Keratinocyte (primary cell): ENCODE results near the gene SLC25A11. TPM values are rescaled to one million over a fixed set of nuclear protein-coding genes. Genes with fewer than 3 reads are reported as not detected.

Experiments used
- DNase-seq: peaks from one replicate; pipeline ENCODE4 v3.0.0-alpha.2; 2011; ENCODE audit warnings: low read depth, missing footprints, low spot score
- FAIRE-seq: peaks from 2 replicates; lab custom pipeline; 2011; peaks lifted over from hg19 to GRCh38; lab: Jason Lieb, UNC
- H2AFZ ChIP-seq: 2 replicates; pipeline ENCODE4 v1.6.0; 2012; ENCODE audit warnings: low read length, control low read depth, inconsistent platforms; ENCODE audit not compliant: control insufficient read depth
- H3K27ac ChIP-seq: 2 replicates; pipeline ENCODE4 v1.5.1; 2011; ENCODE audit warnings: low read length; ENCODE audit not compliant: control insufficient read depth, insufficient read depth
- H3K27me3 ChIP-seq: 3 replicates; pipeline ENCODE4 v1.6.0; 2011; ENCODE audit warnings: low read length; ENCODE audit not compliant: control insufficient read depth, insufficient read depth; ENCODE audit errors: extremely low read depth
- H3K36me3 ChIP-seq, 2 experiments: 2 replicates in 1 of 2; 3 replicates in 1 of 2; pipeline ENCODE4 v1.5.1; 2011; ENCODE audit warnings: low read length in 2 of 2, mild to moderate bottlenecking in 1 of 2; ENCODE audit not compliant: control insufficient read depth in 2 of 2, insufficient read depth in 2 of 2; ENCODE audit errors: extremely low read depth in 1 of 2
- H3K4me1 ChIP-seq: 3 replicates; pipeline ENCODE4 v1.5.1; 2011; ENCODE audit warnings: low read length; ENCODE audit not compliant: control insufficient read depth, insufficient read depth; ENCODE audit errors: extremely low read depth
- H3K4me2 ChIP-seq: 3 replicates; pipeline ENCODE4 v1.6.0; 2011; ENCODE audit warnings: low read depth, low read length; ENCODE audit not compliant: control insufficient read depth, insufficient read depth; ENCODE audit errors: extremely low read depth
- H3K4me3 ChIP-seq, 3 experiments: fragments of 200-600 bp in 1 of 3; sonication (generic) in 1 of 3; 2 replicates in 2 of 3; 3 replicates in 1 of 3; pipeline ENCODE4 v1.5.1; 2011 to 2016; ENCODE audit warnings: low read length in 3 of 3, mild to moderate bottlenecking in 3 of 3, control low read depth in 2 of 3, inconsistent platforms in 1 of 3, low read depth in 1 of 3, mixed read lengths in 1 of 3, mixed run types in 1 of 3, moderate library complexity in 1 of 3; ENCODE audit not compliant: control insufficient read depth in 2 of 3, insufficient read depth in 2 of 3; ENCODE audit errors: extremely low read depth in 1 of 3
- H3K79me2 ChIP-seq: 2 replicates; pipeline ENCODE4 v1.6.0; 2012; ENCODE audit warnings: low read length; ENCODE audit not compliant: control insufficient read depth, insufficient read depth
- H3K9ac ChIP-seq: 3 replicates; pipeline ENCODE4 v1.6.0; 2011; ENCODE audit warnings: low read length; ENCODE audit not compliant: control insufficient read depth, insufficient read depth; ENCODE audit errors: extremely low read depth
- H3K9me1 ChIP-seq: 3 replicates; pipeline ENCODE4 v1.6.0; 2011; ENCODE audit warnings: low read length; ENCODE audit not compliant: control insufficient read depth, insufficient read depth; ENCODE audit errors: extremely low read depth
- H3K9me3 ChIP-seq: 2 replicates; pipeline ENCODE4 v1.5.1; 2012; ENCODE audit warnings: low read depth, low read length; ENCODE audit not compliant: control insufficient read depth
- H4K20me1 ChIP-seq: 3 replicates; pipeline ENCODE4 v1.6.0; 2011; ENCODE audit warnings: low read length; ENCODE audit not compliant: control insufficient read depth, insufficient read depth; ENCODE audit errors: extremely low read depth
- EZH2 ChIP-seq: IDR thresholded peaks from one replicate; pipeline ENCODE4 v1.6.1; 2012; ENCODE audit warnings: inconsistent platforms, mild to moderate bottlenecking, low read length, moderate library complexity
- dilution Hi-C: fragments of 300-500 bp; cut with MboI; formaldehyde crosslinking; loops from one replicate; pipeline ENCODE4 v1.7.0; 2020; ENCODE audit warnings: low sequenced_read_pairs; ENCODE audit not compliant: extremely low pct_ligation_motif_present
- polyA plus RNA-seq, 5 experiments: library from polyadenylated mRNA; depleted of rRNA in 3 of 5; stranded (reverse) in 3 of 5; stranded (forward) in 1 of 5; unstranded in 1 of 5; fragments of >200 nt; gene quantifications; 1 replicate in 1 of 5; 2 replicates in 3 of 5; 3 replicates in 1 of 5; pipeline versions ENCODE4 v1.2.1 to v1.2.3, GENCODE V29; 2011 to 2012; ENCODE audit warnings: missing spikeins in 2 of 5, low read depth in 1 of 5, low replicate concordance in 1 of 5
- TF ChIP-seq, protein P1 (sequence below), 3 experiments: IDR thresholded peaks in 1 of 3; conservative IDR thresholded peaks in 1 of 3; optimal IDR thresholded peaks in 1 of 3; 2 replicates in 2 of 3; 3 replicates in 1 of 3; pipeline versions ENCODE3 to v1.5.1; 2011; ENCODE audit warnings: low read length in 3 of 3, mild to moderate bottlenecking in 3 of 3, moderate library complexity in 2 of 3, control low read depth in 1 of 3, inconsistent platforms in 1 of 3; ENCODE audit not compliant: insufficient read depth in 2 of 3; ENCODE audit errors: extremely low read depth in 1 of 3

Gene SLC25A11
- polyA plus RNA-seq, 1 donor (not counting 4 experiments of a cell fraction or from before 2014, with no cell fraction given): 33.8 TPM

GRCh38 chr17:4938688-4939545 is 929 bp downstream of the SLC25A11 start:
- no peak for FAIRE-seq
- no peaks in the 10 kb centered on the region for H3K9me1 ChIP-seq
- peaks cover 28% of the 10 kb centered on the region for H3K4me1 ChIP-seq
- peak overlapping the region; percentile 98 for H3K27ac ChIP-seq
- dilution Hi-C loops: no loop called here
- TF ChIP-seq, protein P1, sequence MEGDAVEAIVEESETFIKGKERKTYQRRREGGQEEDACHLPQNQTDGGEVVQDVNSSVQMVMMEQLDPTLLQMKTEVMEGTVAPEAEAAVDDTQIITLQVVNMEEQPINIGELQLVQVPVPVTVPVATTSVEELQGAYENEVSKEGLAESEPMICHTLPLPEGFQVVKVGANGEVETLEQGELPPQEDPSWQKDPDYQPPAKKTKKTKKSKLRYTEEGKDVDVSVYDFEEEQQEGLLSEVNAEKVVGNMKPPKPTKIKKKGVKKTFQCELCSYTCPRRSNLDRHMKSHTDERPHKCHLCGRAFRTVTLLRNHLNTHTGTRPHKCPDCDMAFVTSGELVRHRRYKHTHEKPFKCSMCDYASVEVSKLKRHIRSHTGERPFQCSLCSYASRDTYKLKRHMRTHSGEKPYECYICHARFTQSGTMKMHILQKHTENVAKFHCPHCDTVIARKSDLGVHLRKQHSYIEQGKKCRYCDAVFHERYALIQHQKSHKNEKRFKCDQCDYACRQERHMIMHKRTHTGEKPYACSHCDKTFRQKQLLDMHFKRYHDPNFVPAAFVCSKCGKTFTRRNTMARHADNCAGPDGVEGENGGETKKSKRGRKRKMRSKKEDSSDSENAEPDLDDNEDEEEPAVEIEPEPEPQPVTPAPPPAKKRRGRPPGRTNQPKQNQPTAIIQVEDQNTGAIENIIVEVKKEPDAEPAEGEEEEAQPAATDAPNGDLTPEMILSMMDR (optimal IDR thresholded peaks at IDR 0.05 in 1 of 3, IDR thresholded peaks at IDR 0.05 in 1 of 3, conservative IDR thresholded peaks at IDR 0.05 in 1 of 3; ENCODE audit: extremely low read depth in 1 of 3, insufficient read depth in 2 of 3, low read length in 3 of 3): no peak
- TF ChIP-seq EZH2: no peak
- no peaks in the 10 kb centered on the region for H3K9me3 ChIP-seq
- no peaks in the 10 kb centered on the region for H4K20me1 ChIP-seq
- H2AFZ ChIP-seq: no peak overlapping the region
- peaks cover 20 to 23% of the 10 kb centered on the region in 2 experiments for H3K36me3 ChIP-seq
- H3K79me2 ChIP-seq: peaks cover 47% of the 10 kb centered on the region
- peak overlapping the region; percentile 79 for H3K4me2 ChIP-seq
- peak overlapping the region; percentile 91 to 93 (median 91) for H3K4me3 ChIP-seq
- H3K9ac ChIP-seq: peak overlapping the region; percentile 97
- DNase-seq: no peak
- no peaks in the 10 kb centered on the region for H3K27me3 ChIP-seq

DNA sequence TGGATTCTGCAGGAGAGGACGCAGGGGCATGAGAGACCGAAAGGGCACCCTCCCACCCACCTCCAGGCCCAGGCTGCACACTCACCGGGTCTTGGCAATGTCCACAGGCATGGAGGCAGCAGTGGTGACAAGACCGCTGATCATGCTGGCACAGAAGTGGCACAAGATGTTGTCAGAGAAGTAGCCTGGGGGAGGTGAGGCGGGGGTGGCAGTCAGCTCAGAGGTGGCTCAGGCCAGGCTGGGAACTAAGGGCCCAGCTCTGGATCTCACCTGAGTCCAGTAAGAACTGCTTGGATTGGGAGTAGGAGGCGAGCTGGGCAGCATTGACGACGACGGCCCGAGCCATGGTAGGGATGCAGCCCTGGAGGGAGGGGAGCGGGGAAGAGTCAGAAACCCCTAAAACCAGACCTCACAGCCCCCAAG is 1.8 kb downstream of the SLC25A11 start:
- Histone ChIP-seq H3K27me3 (no peaks in the 10 kb centered on the region), H3K79me2 (peaks cover 45% of the 10 kb centered on the region), H3K27ac (no peak overlapping the region), H4K20me1 (no peaks in the 10 kb centered on the region), H3K9me3 (no peaks in the 10 kb centered on the region), H3K9me1 (no peaks in the 10 kb centered on the region), H3K36me3 (peaks cover 17 to 22% of the 10 kb centered on the region in 2 experiments), H3K9ac (no peak overlapping the region), H3K4me1 (peaks cover 23% of the 10 kb centered on the region), H3K4me3 (no peak overlapping the region), H2AFZ (no peak overlapping the region), H3K4me2 (no peak overlapping the region)
- TF ChIP-seq EZH2: no peak
- TF ChIP-seq, protein P1 (optimal IDR thresholded peaks at IDR 0.05 in 1 of 3, IDR thresholded peaks at IDR 0.05 in 1 of 3, conservative IDR thresholded peaks at IDR 0.05 in 1 of 3; ENCODE audit: extremely low read depth in 1 of 3, insufficient read depth in 2 of 3, low read length in 3 of 3): no peak
- no peak for DNase-seq
- no peak for FAIRE-seq
- dilution Hi-C loops: no loop called here
